Tibial artery (tissue), 4 donors: ENCODE measurements around the gene FBXL17.

ENCODE experiments used
- DNase-seq, 2 donors: peaks; one replicate each; pipeline ENCODE4 v3.0.0-alpha.2; 2019
- H3K27ac ChIP-seq, 2 donors: fragments of 200-600 bp; sonication (generic) in 1 of 2; 1 replicate in 1 of 2; 2 replicates in 1 of 2; pipeline ENCODE4 v1.5.1; 2018 to 2019; ENCODE audit warnings: mild to moderate bottlenecking in 1 of 2
- H3K27me3 ChIP-seq, 2 donors: fragments of 200-600 bp; sonication (generic) in 1 of 2; one replicate each; pipeline versions ENCODE4 v1.5.1 to v1.6.0; 2016 to 2019
- H3K36me3 ChIP-seq, 3 donors: fragments of 200-600 bp; sonication (generic) in 2 of 3; one replicate each; pipeline ENCODE4 v1.5.1; 2016 to 2019; ENCODE audit warnings: mild to moderate bottlenecking in 2 of 3
- H3K4me1 ChIP-seq, 4 donors: fragments of 200-600 bp; sonication (generic) in 2 of 4; 1 replicate in 3 of 4; 2 replicates in 1 of 4; pipeline ENCODE4 v1.5.1; 2016 to 2019
- H3K4me3 ChIP-seq, 2 donors: fragments of 200-600 bp; sonication (generic) in 1 of 2; 1 replicate in 1 of 2; 2 replicates in 1 of 2; pipeline ENCODE4 v1.5.1; 2018 to 2019; ENCODE audit warnings: mild to moderate bottlenecking in 2 of 2
- H3K9me3 ChIP-seq, 3 donors: fragments of 200-600 bp; sonication (generic) in 1 of 3; one replicate each; pipeline ENCODE4 v1.5.1; 2016 to 2019
- intact Hi-C: fragments of 100-400 bp; cut with DNase I; formaldehyde crosslinking; loops from one replicate; pipeline ENCODE4 v1.15.0; 2023; ENCODE audit warnings: low total_unique reads
- TF ChIP-seq, protein P1 (sequence below), 2 experiments: fragments of 200-600 bp in 1 of 2; fragments of 450-650 bp in 1 of 2; IDR thresholded peaks; one replicate each; pipeline ENCODE4 v1.5.1; 2017 to 2019; ENCODE audit warnings: antibody characterized with exemption in 2 of 2, mild to moderate bottlenecking in 1 of 2, moderate library complexity in 1 of 2

Gene FBXL17

DNA sequence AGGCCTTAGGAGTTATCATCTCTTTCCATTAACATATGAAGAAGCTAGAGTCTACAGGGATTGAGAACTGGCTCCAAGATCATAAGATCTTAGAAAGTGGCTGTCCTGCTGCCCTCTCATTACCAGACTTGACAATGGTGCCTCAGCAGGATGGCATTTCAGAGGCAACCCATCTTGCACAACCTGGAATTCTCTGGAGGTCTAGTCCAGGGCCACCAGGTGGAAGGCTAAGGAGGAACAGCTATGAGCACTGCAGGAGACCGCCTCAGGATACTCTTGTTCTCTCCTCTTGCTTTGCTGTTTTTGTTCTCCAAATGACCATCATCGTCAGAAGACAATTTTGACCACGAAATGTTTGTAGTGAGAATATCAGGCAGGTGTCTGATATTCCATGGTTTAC lies 322.6 kb downstream of the FBXL17 start:
- intact Hi-C loops = no loop called here
- H3K4me3 ChIP-seq = no peak overlapping the region
- no peak for DNase-seq
- no peak overlapping the region for H3K27ac ChIP-seq
- H3K27me3 ChIP-seq = no peaks in the 10 kb centered on the region
- peaks cover 0 to 4% (median 2%) of the 10 kb centered on the region in 3 donors for H3K36me3 ChIP-seq
- TF ChIP-seq, protein P1, sequence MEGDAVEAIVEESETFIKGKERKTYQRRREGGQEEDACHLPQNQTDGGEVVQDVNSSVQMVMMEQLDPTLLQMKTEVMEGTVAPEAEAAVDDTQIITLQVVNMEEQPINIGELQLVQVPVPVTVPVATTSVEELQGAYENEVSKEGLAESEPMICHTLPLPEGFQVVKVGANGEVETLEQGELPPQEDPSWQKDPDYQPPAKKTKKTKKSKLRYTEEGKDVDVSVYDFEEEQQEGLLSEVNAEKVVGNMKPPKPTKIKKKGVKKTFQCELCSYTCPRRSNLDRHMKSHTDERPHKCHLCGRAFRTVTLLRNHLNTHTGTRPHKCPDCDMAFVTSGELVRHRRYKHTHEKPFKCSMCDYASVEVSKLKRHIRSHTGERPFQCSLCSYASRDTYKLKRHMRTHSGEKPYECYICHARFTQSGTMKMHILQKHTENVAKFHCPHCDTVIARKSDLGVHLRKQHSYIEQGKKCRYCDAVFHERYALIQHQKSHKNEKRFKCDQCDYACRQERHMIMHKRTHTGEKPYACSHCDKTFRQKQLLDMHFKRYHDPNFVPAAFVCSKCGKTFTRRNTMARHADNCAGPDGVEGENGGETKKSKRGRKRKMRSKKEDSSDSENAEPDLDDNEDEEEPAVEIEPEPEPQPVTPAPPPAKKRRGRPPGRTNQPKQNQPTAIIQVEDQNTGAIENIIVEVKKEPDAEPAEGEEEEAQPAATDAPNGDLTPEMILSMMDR (IDR thresholded peaks at IDR 0.05) = no peak
- H3K9me3 ChIP-seq = peaks cover 0 to 4% (median 0%) of the 10 kb centered on the region in 3 donors
- no peaks in the 10 kb centered on the region for H3K4me1 ChIP-seq

DNA sequence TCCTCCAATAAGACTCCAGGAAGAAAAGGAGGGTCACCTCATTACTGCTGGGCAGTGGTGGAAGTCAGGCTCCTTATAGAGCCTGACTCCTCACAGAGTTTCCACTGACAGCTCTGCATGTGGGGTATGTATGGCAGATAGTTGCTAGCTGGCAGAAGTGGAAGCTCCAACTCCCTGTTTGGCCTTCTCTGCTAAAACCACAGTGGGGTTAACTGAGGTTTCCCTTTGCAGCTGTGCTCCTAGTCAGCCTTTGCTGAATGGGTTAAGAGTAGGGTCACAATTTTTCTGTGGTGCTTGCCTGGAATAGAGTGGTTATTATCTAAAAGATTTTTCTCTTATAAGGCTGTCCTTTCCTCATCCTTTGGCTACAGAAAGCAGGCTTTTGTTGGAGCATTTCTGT lies 327.5 kb downstream of the FBXL17 start:
- DNase-seq = no peak
- Histone ChIP-seq H3K36me3 (peaks cover 0 to 14% (median 11%) of the 10 kb centered on the region in 3 donors), H3K27ac (no peak overlapping the region), H3K9me3 (peaks cover 0 to 18% (median 6%) of the 10 kb centered on the region in 3 donors), H3K27me3 (no peaks in the 10 kb centered on the region), H3K4me1 (no peaks in the 10 kb centered on the region), H3K4me3 (no peak overlapping the region)
- intact Hi-C loops = no loop called here
- TF ChIP-seq, protein P1 (IDR thresholded peaks at IDR 0.05) = no peak

DNA sequence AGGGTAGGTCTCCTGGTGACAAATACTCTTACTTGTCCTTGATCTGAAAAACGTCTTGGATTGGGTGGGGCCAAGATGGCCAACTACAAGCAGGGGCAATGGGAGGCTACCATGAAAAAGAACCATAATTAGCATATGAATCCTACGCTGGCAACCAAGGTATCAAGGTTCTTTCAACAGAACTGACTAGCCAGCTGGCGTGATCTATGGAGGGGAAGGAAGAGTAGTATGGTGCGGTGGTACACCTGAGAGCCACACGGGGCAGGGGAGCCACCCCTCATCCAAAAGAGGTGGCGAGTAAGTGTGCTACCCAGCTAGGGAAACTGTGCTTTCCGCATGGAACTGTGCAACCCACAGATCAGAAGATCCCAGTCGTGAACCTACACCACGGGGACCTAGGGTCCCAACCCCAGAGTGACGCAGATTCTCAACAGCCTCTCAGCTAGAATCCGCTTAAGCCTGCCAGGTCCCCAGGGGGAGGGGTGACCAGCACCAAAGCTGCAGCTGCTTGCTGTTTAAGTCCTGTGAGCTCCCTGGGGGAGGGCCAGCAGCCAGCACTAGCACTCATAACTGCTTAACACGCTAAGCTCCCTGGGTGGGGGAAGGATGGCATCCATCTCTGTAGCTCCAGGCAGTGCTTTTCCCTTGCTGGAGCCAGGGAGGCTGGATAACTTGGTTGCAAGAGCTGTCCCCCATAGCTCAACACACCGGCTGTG lies 334.8 kb downstream of the FBXL17 start:
- intact Hi-C loops = no loop called here
- peaks cover 0 to 5% (median 0%) of the 10 kb centered on the region in 3 donors for H3K9me3 ChIP-seq
- H3K4me1 ChIP-seq = no peaks in the 10 kb centered on the region
- no peaks in the 10 kb centered on the region for H3K36me3 ChIP-seq
- no peaks in the 10 kb centered on the region for H3K27me3 ChIP-seq
- TF ChIP-seq, protein P1 (IDR thresholded peaks at IDR 0.05) = no peak
- no peak overlapping the region for H3K27ac ChIP-seq
- no peak for DNase-seq
- H3K4me3 ChIP-seq = no peak overlapping the region

DNA sequence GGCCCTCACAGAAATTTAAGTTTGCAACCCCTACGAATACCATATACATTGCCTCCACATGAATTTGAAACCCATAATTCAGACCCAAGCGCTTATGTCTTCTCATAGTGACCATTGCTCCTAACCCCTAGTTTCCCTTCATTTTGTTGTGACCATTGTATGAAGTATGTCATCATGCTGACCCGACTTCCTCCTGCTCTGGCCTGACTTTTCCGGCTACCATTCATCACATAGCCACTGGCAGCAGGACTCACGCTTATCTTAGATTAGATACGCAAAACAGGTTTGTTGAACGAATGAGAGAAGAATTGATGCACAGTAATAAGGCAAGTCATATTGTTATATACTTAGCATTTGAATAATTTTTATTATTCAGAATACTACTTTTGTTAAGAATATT lies 345.4 kb downstream of the FBXL17 start:
- no peaks in the 10 kb centered on the region for H3K36me3 ChIP-seq
- TF ChIP-seq, protein P1 (IDR thresholded peaks at IDR 0.05) = no peak
- H3K27me3 ChIP-seq = no peaks in the 10 kb centered on the region
- DNase-seq = no peak
- H3K4me3 ChIP-seq = no peak overlapping the region
- H3K9me3 ChIP-seq = no peaks in the 10 kb centered on the region
- H3K27ac ChIP-seq = no peak overlapping the region
- intact Hi-C loops = no loop called here
- no peaks in the 10 kb centered on the region for H3K4me1 ChIP-seq

DNA sequence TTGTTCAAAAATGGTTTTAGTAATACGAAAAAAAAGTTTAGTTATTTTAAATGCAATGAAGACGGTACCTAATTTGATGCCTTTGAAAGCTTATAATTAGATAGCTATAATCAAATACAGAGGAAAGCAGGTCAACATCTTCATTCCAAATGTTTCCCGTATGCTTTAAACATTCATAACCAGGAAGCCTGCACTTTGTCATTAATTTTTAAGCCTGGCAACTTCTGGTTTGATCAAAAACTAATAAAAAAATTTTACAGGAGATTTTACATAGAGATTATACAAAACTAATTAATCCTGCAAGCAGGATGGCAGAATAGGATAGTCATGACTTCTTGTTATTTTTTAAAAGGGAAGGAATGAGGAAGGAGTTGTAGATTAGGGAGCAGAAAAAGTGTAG lies 353.0 kb downstream of the FBXL17 start:
- Histone ChIP-seq H3K36me3 (no peaks in the 10 kb centered on the region), H3K27me3 (no peaks in the 10 kb centered on the region), H3K4me3 (no peak overlapping the region), H3K9me3 (no peaks in the 10 kb centered on the region), H3K27ac (no peak overlapping the region), H3K4me1 (no peaks in the 10 kb centered on the region)
- no peak for DNase-seq
- TF ChIP-seq, protein P1 (IDR thresholded peaks at IDR 0.05) = no peak
- intact Hi-C loops = no loop called here
